ENCODE data around the gene KIF18B. TPM values are rescaled to one million over a fixed set of nuclear protein-coding genes. Genes with fewer than 3 reads are reported as not detected.
A peak's percentile ranks its signal among the peaks of the same experiment; 100 is the strongest.

KIF18B gene
- total RNA-seq, 1 experiment from 2014 or later = 58.5 TPM

DNA sequence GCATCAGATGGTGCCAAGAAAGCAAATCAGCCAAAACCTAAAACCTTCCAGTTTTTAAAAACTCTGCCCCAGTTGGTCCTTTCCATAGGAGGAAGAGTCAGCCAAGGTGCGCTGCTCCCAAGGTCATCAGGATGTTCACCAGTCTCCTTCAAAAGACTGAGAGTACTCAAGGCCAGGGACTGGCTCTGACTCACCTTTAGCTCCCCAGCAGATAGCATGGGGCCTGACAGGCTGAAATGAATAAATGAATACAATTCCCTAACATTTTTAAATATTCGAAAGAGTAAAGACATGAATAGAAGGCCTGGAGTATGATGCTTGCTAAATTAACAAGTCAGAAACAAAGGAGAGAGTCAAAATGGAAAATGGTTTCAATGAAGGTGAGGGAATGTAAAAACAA lies 67.5 kb downstream of the KIF18B start:
- no TSS peak for BruUV-seq (replicated peaks)
- Histone ChIP-seq H3K27ac (no peak overlapping the region), H3K4me2 (no peak overlapping the region), H3K9me3 (ENCODE audit: insufficient read depth, low read depth) (no peaks in the 10 kb centered on the region), H3F3A (ENCODE audit: insufficient read depth, low read depth) (peaks cover 15% of the 10 kb centered on the region), H4K20me1 (ENCODE audit: insufficient read depth) (no peaks in the 10 kb centered on the region; the same call in 1 of the 2 replicates), H2AFZ (no peak overlapping the region), H3K27me3 (ENCODE audit: insufficient read depth, low read depth) (no peaks in the 10 kb centered on the region), H3K4me3 (no peak overlapping the region), H3K9me2 (ENCODE audit: insufficient read depth) (no peaks in the 10 kb centered on the region), H3K36me3 (ENCODE audit: low read depth) (peaks cover 35% of the 10 kb centered on the region; the same call in 1 of the 2 replicates), H3K79me2 (ENCODE audit: low read depth) (no peaks in the 10 kb centered on the region), H3K4me1 (replicated peaks; ENCODE audit: insufficient read depth) (no peaks in the 10 kb centered on the region)
- CTCF ChIA-PET = interaction anchor here (0.5 kb wide), 1 partner anchor 22 kb away, joined by 3 read pairs; no protein-coding TSS in a partner anchor
- TF ChIP-seq, protein P1, sequence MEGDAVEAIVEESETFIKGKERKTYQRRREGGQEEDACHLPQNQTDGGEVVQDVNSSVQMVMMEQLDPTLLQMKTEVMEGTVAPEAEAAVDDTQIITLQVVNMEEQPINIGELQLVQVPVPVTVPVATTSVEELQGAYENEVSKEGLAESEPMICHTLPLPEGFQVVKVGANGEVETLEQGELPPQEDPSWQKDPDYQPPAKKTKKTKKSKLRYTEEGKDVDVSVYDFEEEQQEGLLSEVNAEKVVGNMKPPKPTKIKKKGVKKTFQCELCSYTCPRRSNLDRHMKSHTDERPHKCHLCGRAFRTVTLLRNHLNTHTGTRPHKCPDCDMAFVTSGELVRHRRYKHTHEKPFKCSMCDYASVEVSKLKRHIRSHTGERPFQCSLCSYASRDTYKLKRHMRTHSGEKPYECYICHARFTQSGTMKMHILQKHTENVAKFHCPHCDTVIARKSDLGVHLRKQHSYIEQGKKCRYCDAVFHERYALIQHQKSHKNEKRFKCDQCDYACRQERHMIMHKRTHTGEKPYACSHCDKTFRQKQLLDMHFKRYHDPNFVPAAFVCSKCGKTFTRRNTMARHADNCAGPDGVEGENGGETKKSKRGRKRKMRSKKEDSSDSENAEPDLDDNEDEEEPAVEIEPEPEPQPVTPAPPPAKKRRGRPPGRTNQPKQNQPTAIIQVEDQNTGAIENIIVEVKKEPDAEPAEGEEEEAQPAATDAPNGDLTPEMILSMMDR (conservative IDR thresholded peaks at IDR 0.05) = no peak
- no peak for TF ChIP-seq EZH2 (IDR thresholded peaks at IDR 0.05; ENCODE audit: low read depth)
- intact Hi-C loops (cut with micrococcal nuclease; ENCODE audit: unreplicated experiment) = no loop called here
- no peak for DNase-seq
- POLR2A ChIA-PET (ENCODE audit: unreplicated experiment) = no interaction called here

- intact Hi-C loops (cut with micrococcal nuclease; ENCODE audit: unreplicated experiment) = no loop called here
- POLR2A ChIA-PET (ENCODE audit: unreplicated experiment) = no interaction called here
- Histone ChIP-seq H3K4me3 (no peak overlapping the region), H3K9me3 (ENCODE audit: insufficient read depth, low read depth) (no peaks in the 10 kb centered on the region), H3K27ac (no peak overlapping the region), H3K36me3 (ENCODE audit: low read depth) (peaks cover 38% of the 10 kb centered on the region), H3K4me1 (replicated peaks; ENCODE audit: insufficient read depth) (no peaks in the 10 kb centered on the region), H3K9me2 (ENCODE audit: insufficient read depth) (no peaks in the 10 kb centered on the region), H4K20me1 (ENCODE audit: insufficient read depth) (no peaks in the 10 kb centered on the region; the same call in 1 of the 2 replicates), H3F3A (ENCODE audit: insufficient read depth, low read depth) (peaks cover 15% of the 10 kb centered on the region), H3K79me2 (ENCODE audit: low read depth) (no peaks in the 10 kb centered on the region), H2AFZ (no peak overlapping the region), H3K4me2 (no peak overlapping the region), H3K27me3 (ENCODE audit: insufficient read depth, low read depth) (no peaks in the 10 kb centered on the region)
- CTCF ChIA-PET = interaction anchor here (0.5 kb wide), 1 partner anchor 23 kb away, joined by 3 read pairs; no protein-coding TSS in a partner anchor
- DNase-seq = no peak
- TF ChIP-seq, protein P1 (conservative IDR thresholded peaks at IDR 0.05) = no peak
- no peak for TF ChIP-seq EZH2 (IDR thresholded peaks at IDR 0.05; ENCODE audit: low read depth)
- BruUV-seq (replicated peaks) = no TSS peak
These were observed 68.2 kb downstream of the KIF18B start for GRCh38 chr17:44879376-44879775.

GRCh38 chr17:44878627-44879221 lies 68.8 kb downstream of the KIF18B start:
- POLR2A ChIA-PET (ENCODE audit: unreplicated experiment) = no interaction called here

More at GRCh38 chr17:44878627-44879221, 68.8 kb downstream of the KIF18B start:
- CTCF ChIA-PET = interaction anchor here (1.1 to 1.6 kb wide), 2 partner anchors 11 to 101 kb away, joined by 3 to 5 read pairs; no protein-coding TSS in a partner anchor
- Histone ChIP-seq H4K20me1 (ENCODE audit: insufficient read depth) (no peaks in the 10 kb centered on the region; the same call in 1 of the 2 replicates), H3K27ac (no peak overlapping the region), H3K9me3 (ENCODE audit: insufficient read depth, low read depth) (no peaks in the 10 kb centered on the region), H3K4me3 (no peak overlapping the region), H3K36me3 (ENCODE audit: low read depth) (peaks cover 38% of the 10 kb centered on the region), H2AFZ (no peak overlapping the region), H3K27me3 (ENCODE audit: insufficient read depth, low read depth) (no peaks in the 10 kb centered on the region), H3K4me1 (replicated peaks; ENCODE audit: insufficient read depth) (no peaks in the 10 kb centered on the region), H3F3A (ENCODE audit: insufficient read depth, low read depth) (peaks cover 15% of the 10 kb centered on the region), H3K9me2 (ENCODE audit: insufficient read depth) (no peaks in the 10 kb centered on the region), H3K79me2 (ENCODE audit: low read depth) (no peaks in the 10 kb centered on the region), H3K4me2 (no peak overlapping the region)
- intact Hi-C loops (cut with micrococcal nuclease; ENCODE audit: unreplicated experiment) = no loop called here
- DNase-seq = no peak
- no TSS peak for BruUV-seq (replicated peaks)
- TF ChIP-seq EZH2 (IDR thresholded peaks at IDR 0.05; ENCODE audit: low read depth) = no peak
- TF ChIP-seq, protein P1 (conservative IDR thresholded peaks at IDR 0.05) = peak; percentile 73
